ENCODE data around the gene SRRM3.
A peak's percentile ranks its signal among the peaks of the same experiment; 100 is the strongest.

SRRM3 gene

GRCh38 chr7:76257973-76258372 lies 56.3 kb downstream of the SRRM3 start:
- DNase-seq (ENCODE audit: low read depth), result peak; percentile 42
- H3K4me3 ChIP-seq (ENCODE audit: low read depth, low read length), result no peak overlapping the region
- TF ChIP-seq MAX (IDR thresholded peaks at IDR 0.05; ENCODE audit: low read depth, low read length), result no peak
- TF ChIP-seq CTCF (IDR thresholded peaks at IDR 0.05; ENCODE audit: low read depth, low read length), result peak; percentile 16

- no peak for DNase-seq (ENCODE audit: low read depth)
- H3K4me3 ChIP-seq (ENCODE audit: low read depth, low read length), result no peak overlapping the region
Observed at GRCh38 chr7:76259124-76260093, 57.7 kb downstream of the SRRM3 start.

GRCh38 chr7:76260171-76260703 lies 58.5 kb downstream of the SRRM3 start:
- peak; percentile 56 for DNase-seq (ENCODE audit: low read depth)
- TF ChIP-seq CTCF (IDR thresholded peaks at IDR 0.05; ENCODE audit: low read depth, low read length) (no peak), POLR2A (IDR thresholded peaks at IDR 0.05; ENCODE audit: extremely low read depth, insufficient read length) (no peak), MYC (IDR thresholded peaks at IDR 0.05; ENCODE audit: low read depth, low read length) (no peak), MAX (IDR thresholded peaks at IDR 0.05; ENCODE audit: low read depth, low read length) (no peak)
- no peak overlapping the region for H3K4me3 ChIP-seq (ENCODE audit: low read depth, low read length)

More at GRCh38 chr7:76259124-76260093, 57.7 kb downstream of the SRRM3 start:
- TF ChIP-seq MYC (IDR thresholded peaks at IDR 0.05; ENCODE audit: low read depth, low read length) (no peak), POLR2A (IDR thresholded peaks at IDR 0.05; ENCODE audit: extremely low read depth, insufficient read length) (no peak), MAX (IDR thresholded peaks at IDR 0.05; ENCODE audit: low read depth, low read length) (no peak), CTCF (IDR thresholded peaks at IDR 0.05; ENCODE audit: low read depth, low read length) (no peak)

GRCh38 chr7:76261329-76261728 lies 59.6 kb downstream of the SRRM3 start:
- no peak overlapping the region for H3K4me3 ChIP-seq (ENCODE audit: low read depth, low read length)
- no peak for TF ChIP-seq MYC (IDR thresholded peaks at IDR 0.05; ENCODE audit: low read depth, low read length)
- no peak for TF ChIP-seq POLR2A (IDR thresholded peaks at IDR 0.05; ENCODE audit: extremely low read depth, insufficient read length)
- TF ChIP-seq MAX (IDR thresholded peaks at IDR 0.05; ENCODE audit: low read depth, low read length), result no peak
- TF ChIP-seq CTCF (IDR thresholded peaks at IDR 0.05; ENCODE audit: low read depth, low read length), result no peak
- DNase-seq (ENCODE audit: low read depth), result no peak

- TF ChIP-seq CTCF (IDR thresholded peaks at IDR 0.05; ENCODE audit: low read depth, low read length) (no peak), POLR2A (IDR thresholded peaks at IDR 0.05; ENCODE audit: extremely low read depth, insufficient read length) (no peak), MAX (IDR thresholded peaks at IDR 0.05; ENCODE audit: low read depth, low read length) (no peak), MYC (IDR thresholded peaks at IDR 0.05; ENCODE audit: low read depth, low read length) (no peak)
- DNase-seq (ENCODE audit: low read depth), result no peak
- H3K4me3 ChIP-seq (ENCODE audit: low read depth, low read length), result no peak overlapping the region
Observed at GRCh38 chr7:76261931-76262330, 60.2 kb downstream of the SRRM3 start.

Data from NB4 (cell line).